ENCODE results near the gene CACNG5. TPM values are rescaled to one million over a fixed set of nuclear protein-coding genes. Genes with fewer than 3 reads are reported as not detected.

The CACNG5 gene
- polyA plus RNA-seq, 1 experiment = not detected

DNA sequence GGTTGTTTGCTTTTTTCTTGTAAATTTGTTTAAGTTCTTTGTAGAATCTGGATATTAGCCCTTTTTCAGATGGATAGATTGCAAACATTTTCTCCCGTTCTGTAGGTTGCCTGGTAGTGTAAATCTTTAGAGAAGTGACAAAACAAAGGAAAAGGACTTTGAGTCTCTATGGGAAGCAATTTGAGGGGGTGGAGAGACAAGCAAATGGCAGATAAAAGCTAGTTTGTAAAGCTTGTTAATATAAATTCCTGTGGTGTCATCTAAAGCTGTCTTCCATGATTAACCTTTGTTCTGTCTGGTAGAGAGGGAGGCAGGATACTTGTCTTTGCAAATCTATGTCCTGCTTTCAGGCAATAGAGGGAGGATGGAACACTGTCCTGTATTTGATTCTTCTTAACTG, 89.0 kb downstream of the CACNG5 start:
- no peak overlapping the region for H3K27ac ChIP-seq (ENCODE audit: low read depth, low read length)
- TF ChIP-seq, protein P1, sequence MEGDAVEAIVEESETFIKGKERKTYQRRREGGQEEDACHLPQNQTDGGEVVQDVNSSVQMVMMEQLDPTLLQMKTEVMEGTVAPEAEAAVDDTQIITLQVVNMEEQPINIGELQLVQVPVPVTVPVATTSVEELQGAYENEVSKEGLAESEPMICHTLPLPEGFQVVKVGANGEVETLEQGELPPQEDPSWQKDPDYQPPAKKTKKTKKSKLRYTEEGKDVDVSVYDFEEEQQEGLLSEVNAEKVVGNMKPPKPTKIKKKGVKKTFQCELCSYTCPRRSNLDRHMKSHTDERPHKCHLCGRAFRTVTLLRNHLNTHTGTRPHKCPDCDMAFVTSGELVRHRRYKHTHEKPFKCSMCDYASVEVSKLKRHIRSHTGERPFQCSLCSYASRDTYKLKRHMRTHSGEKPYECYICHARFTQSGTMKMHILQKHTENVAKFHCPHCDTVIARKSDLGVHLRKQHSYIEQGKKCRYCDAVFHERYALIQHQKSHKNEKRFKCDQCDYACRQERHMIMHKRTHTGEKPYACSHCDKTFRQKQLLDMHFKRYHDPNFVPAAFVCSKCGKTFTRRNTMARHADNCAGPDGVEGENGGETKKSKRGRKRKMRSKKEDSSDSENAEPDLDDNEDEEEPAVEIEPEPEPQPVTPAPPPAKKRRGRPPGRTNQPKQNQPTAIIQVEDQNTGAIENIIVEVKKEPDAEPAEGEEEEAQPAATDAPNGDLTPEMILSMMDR (IDR thresholded peaks at IDR 0.05; ENCODE audit: low read depth, low read length) = no peak
- POLR2A ChIA-PET = no interaction called here
- 0 out of 2 replicates have a peak, but pooled peaks cover 2% of the 10 kb centered on the region for H3K9me3 ChIP-seq (ENCODE audit: control insufficient read depth, insufficient read depth, low read length)
- H3K4me3 ChIP-seq (ENCODE audit: low read depth, low read length) = no peak overlapping the region
- peaks cover 11% of the 10 kb centered on the region for H3K27me3 ChIP-seq (ENCODE audit: control insufficient read depth, insufficient read depth, low read length)
- no peak for DNase-seq (ENCODE audit: low read depth, low spot score)
- CTCF ChIA-PET = no interaction called here

DNA sequence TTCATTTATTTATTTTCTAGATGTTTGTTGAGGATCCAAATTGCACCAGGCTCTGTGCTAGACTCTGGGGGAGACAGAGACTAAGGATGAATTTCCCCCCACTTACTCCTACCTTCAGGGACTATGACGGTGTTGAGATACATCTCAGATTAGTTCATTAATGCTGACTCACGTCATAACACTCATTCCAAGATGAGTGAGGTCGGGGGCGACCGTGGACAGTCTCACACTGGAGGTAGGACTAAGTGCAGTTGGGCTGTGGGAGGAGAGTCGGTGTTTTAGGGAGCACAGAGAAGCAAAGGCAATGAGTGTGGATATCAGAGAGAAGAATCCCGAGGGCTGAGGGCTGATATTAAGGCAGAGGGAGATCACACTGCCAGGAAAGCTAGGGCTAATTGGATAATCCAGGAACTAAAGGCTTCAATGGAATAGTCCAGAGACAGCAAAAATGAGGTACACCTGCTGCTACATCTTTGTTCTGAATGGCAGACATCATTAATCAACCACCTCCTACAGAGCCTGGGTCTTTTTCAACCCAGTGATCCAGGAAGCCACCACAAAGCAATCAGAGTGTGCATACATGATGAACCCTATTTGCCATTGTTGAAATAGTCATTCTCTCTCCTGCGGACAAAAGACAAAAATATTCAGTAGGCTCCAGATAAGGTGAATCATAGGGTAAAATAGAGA, 91.0 kb downstream of the CACNG5 start:
- peaks cover 19% of the 10 kb centered on the region for H3K27me3 ChIP-seq (ENCODE audit: control insufficient read depth, insufficient read depth, low read length)
- no peak overlapping the region for H3K27ac ChIP-seq (ENCODE audit: low read depth, low read length)
- TF ChIP-seq, protein P1 (IDR thresholded peaks at IDR 0.05; ENCODE audit: low read depth, low read length) = no peak
- no peak for DNase-seq (ENCODE audit: low read depth, low spot score)
- CTCF ChIA-PET = interaction anchor here (0.6 kb wide), 1 partner anchor 191 kb away, joined by 4 read pairs; no protein-coding TSS in a partner anchor
- H3K4me3 ChIP-seq (ENCODE audit: low read depth, low read length) = no peak overlapping the region
- POLR2A ChIA-PET = no interaction called here
- H3K9me3 ChIP-seq (ENCODE audit: control insufficient read depth, insufficient read depth, low read length) = 0 out of 2 replicates have a peak, but pooled peaks cover 2% of the 10 kb centered on the region

DNA sequence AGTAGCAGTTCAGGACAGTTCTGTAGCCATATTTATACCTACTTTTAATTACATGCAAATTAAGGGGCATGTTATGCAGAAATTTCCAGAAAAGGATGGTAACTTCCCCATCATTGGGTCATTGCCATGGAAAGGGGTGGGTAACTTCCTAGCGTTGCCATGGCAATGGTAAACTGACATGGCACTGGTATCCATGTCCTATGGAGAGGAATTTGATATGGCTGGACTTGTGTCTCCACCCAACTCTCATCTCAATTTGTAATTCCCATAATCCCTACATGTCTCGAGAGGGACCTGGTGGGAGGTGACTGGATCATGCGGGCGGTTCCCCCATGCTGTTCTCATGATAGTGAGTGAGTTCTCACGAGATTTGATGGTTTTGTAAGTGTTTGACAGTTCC, 94.0 kb downstream of the CACNG5 start:
- DNase-seq (ENCODE audit: low read depth, low spot score) = no peak
- TF ChIP-seq, protein P1 (IDR thresholded peaks at IDR 0.05; ENCODE audit: low read depth, low read length) = no peak
- no peak overlapping the region for H3K27ac ChIP-seq (ENCODE audit: low read depth, low read length)
- H3K27me3 ChIP-seq (ENCODE audit: control insufficient read depth, insufficient read depth, low read length) = peaks cover 16% of the 10 kb centered on the region
- no peak overlapping the region for H3K4me3 ChIP-seq (ENCODE audit: low read depth, low read length)
- CTCF ChIA-PET = no interaction called here
- no peaks in the 10 kb centered on the region for H3K9me3 ChIP-seq (ENCODE audit: control insufficient read depth, insufficient read depth, low read length)
- POLR2A ChIA-PET = no interaction called here

DNA sequence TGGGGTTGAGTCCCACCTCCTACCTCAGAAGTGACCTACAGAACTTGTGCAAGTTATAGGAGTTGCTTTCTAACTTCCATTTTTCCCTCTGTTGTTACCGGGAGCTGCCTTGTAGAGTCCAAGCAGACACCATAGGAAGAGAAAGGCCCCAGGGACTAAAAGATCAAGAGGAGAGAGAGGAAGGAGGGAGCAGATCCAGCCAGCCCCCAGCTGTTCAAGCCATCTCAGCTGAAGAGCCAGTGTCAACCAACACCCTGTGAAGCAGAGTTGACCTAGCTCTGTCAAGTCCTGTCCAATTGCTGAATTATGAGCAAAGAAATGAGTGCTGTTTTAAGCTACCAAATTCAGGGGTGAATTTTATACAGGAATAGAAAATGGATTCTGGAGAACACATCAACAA, 94.7 kb downstream of the CACNG5 start:
- no peaks in the 10 kb centered on the region for H3K9me3 ChIP-seq (ENCODE audit: control insufficient read depth, insufficient read depth, low read length)

DNA sequence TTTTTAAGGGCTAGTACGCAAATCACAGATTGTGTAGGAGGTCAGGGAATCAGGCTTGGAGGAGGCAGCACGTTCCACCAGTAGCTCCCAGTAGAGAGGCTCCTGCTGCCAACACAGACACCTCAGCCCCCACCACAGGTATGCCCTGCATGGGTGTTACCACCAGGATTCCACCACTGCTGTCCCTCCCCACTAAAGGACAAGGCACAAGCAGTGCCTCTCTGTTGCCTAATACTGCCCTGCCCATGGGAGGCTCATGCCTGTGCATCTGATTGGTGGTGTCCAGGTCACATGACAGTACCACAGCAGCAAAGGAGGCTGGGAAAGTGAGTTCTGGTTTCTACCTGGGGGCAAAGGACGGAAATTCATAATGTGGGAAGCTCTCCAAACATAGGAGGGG, 96.0 kb downstream of the CACNG5 start:
- H3K4me3 ChIP-seq (ENCODE audit: low read depth, low read length) = no peak overlapping the region
- ChIA-PET CTCF (no interaction called here), POLR2A (no interaction called here)
- TF ChIP-seq, protein P1 (IDR thresholded peaks at IDR 0.05; ENCODE audit: low read depth, low read length) = no peak
- no peak for DNase-seq (ENCODE audit: low read depth, low spot score)
- no peak overlapping the region for H3K27ac ChIP-seq (ENCODE audit: low read depth, low read length)
- peaks cover 16% of the 10 kb centered on the region for H3K27me3 ChIP-seq (ENCODE audit: control insufficient read depth, insufficient read depth, low read length)
- H3K9me3 ChIP-seq (ENCODE audit: control insufficient read depth, insufficient read depth, low read length) = no peaks in the 10 kb centered on the region

More for the DNA sequence above, 94.7 kb downstream of the CACNG5 start:
- Histone ChIP-seq H3K27ac (ENCODE audit: low read depth, low read length) (no peak overlapping the region), H3K4me3 (ENCODE audit: low read depth, low read length) (no peak overlapping the region), H3K27me3 (ENCODE audit: control insufficient read depth, insufficient read depth, low read length) (peaks cover 16% of the 10 kb centered on the region)
- DNase-seq (ENCODE audit: low read depth, low spot score) = no peak
- TF ChIP-seq, protein P1 (IDR thresholded peaks at IDR 0.05; ENCODE audit: low read depth, low read length) = no peak
- POLR2A ChIA-PET = no interaction called here
- CTCF ChIA-PET = no interaction called here
